H7 (cell line): ENCODE results near the gene ARL4A. TPM values are rescaled to one million over a fixed set of nuclear protein-coding genes. Genes with fewer than 3 reads are reported as not detected.
"Not testable (repeated sequence)": the region's sequence is repeated elsewhere in the genome, so short reads cannot be mapped to it uniquely, and the experiment has no call there.

Experiments
- DNase-seq: peaks from one replicate; pipeline ENCODE4 v3.0.0; 2012
- H3K27me3 ChIP-seq: 2 replicates; pipeline ENCODE4 v1.6.0; 2011; ENCODE audit warnings: mild to moderate bottlenecking, low read length; ENCODE audit not compliant: control insufficient read depth, insufficient read depth
- H3K36me3 ChIP-seq: replicated peaks from 2 replicates; pipeline ENCODE4 v1.5.1; 2011; ENCODE audit warnings: low read length; ENCODE audit not compliant: control insufficient read depth, insufficient read depth
- H3K4me3 ChIP-seq: 2 replicates; pipeline ENCODE4 v1.5.1; 2011; ENCODE audit warnings: low read depth, mild to moderate bottlenecking, control low read depth, low read length, moderate library complexity; ENCODE audit not compliant: insufficient read depth
- total RNA-seq: library from RNA; depleted of rRNA; stranded (reverse); fragments of >200 nt; shearing (Covaris generic); gene quantifications from 2 replicates; pipeline ENCODE4 v1.2.3, GENCODE V29; 2014

The ARL4A gene
- total RNA-seq, 1 experiment from 2014 or later = 25.3 TPM

DNA sequence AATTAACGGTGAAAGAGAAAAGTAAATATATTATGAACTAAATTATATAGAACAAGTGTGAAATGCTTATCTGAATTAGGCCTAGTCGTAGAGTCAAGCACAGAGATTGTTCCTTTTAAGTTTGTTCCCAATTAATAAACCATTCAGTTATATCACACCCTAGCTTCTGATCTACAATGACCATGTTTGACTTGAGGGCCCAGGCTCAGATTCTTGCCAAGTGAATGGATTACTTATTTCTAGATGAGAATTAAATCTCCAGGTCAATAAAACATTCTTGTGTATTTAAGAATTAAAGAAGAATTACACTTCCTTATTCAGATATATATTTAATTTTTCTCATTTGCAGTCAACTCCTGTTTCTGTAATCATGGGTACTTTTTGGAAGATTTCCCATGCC, 37.4 kb upstream of the ARL4A start:
- H3K27me3 ChIP-seq = no peaks in the 10 kb centered on the region
- DNase-seq = no peak
- no peaks in the 10 kb centered on the region for H3K36me3 ChIP-seq
- H3K4me3 ChIP-seq = no peak overlapping the region

- H3K36me3 ChIP-seq = no peaks in the 10 kb centered on the region
- no peaks in the 10 kb centered on the region for H3K27me3 ChIP-seq
- H3K4me3 ChIP-seq = no peak overlapping the region
- DNase-seq = no peak
Measured at GRCh38 chr7:12653110-12653509, 34.3 kb upstream of the ARL4A start.

GRCh38 chr7:12653518-12653917, 33.9 kb upstream of the ARL4A start:
- no peaks in the 10 kb centered on the region for H3K36me3 ChIP-seq
- no peaks in the 10 kb centered on the region for H3K27me3 ChIP-seq
- no peak for DNase-seq
- no peak overlapping the region for H3K4me3 ChIP-seq

DNA sequence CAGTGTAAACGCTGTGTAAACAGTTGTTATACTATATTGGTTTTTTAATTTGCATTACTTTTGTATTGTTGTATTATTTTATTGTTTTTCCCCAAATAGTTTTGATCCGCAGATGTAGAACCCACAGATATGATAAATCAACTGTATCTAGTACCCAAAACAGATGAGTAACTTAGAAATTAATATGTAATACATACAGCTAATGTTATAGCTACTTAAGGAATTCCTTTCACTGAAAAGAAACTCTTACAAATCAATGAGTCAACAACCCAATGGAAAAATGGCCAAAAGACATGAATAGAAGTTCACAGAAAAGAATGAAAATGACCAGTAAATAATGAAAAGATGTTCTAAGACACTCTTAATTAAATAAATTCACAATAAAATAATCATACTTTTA, 32.3 kb upstream of the ARL4A start:
- no peaks in the 10 kb centered on the region for H3K27me3 ChIP-seq
- H3K4me3 ChIP-seq = no peak overlapping the region
- no peaks in the 10 kb centered on the region for H3K36me3 ChIP-seq
- no peak for DNase-seq

DNA sequence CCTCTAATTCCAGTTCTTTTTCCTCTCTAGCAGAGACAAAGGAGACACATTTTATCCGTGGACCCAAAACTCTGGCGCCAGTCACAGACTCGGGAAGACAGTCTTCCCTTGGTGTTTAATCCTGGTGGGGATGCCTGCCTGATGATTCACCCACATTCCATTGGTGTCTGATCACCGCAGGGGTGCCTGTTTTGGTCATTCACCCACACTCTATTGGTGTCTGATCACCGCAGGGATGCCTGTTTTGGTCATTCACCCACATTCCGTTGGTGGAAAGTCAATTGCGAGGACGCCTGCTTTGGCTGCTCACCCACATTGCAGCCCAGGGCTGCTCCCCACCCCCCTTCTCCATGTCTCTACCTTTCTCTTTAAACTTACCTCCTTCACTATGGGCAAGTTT, 27.0 kb upstream of the ARL4A start:
- H3K27me3 ChIP-seq, H3K36me3 ChIP-seq, H3K4me3 ChIP-seq, DNase-seq: not testable (repeated sequence)

DNA sequence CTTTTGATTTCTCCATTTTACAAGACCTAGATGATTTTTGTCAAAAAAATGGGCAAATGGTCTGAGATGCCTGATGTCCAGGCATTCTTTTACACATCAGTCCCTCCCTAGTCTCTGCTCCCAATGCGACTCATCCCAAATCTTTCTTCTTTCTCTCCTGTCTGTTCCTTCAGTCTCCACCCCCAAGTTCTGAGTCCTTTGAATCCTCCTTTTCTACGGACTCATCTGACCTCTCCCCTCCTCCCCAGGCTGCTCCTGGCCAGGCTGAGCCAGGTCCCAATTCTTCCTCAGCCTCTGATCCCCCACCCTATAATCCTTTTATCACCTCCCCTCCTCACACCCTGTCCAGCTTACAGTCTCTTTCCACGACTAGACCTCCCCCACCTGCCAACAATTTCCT, 26.4 kb upstream of the ARL4A start:
- H3K36me3 ChIP-seq, H3K4me3 ChIP-seq, H3K27me3 ChIP-seq, DNase-seq: not testable (repeated sequence)

- no peaks in the 10 kb centered on the region for H3K36me3 ChIP-seq
- no peak overlapping the region for H3K4me3 ChIP-seq
- H3K27me3 ChIP-seq = no peaks in the 10 kb centered on the region
- no peak for DNase-seq
Measured at GRCh38 chr7:12661581-12661980, 25.9 kb upstream of the ARL4A start.

GRCh38 chr7:12670000-12670729, 17.3 kb upstream of the ARL4A start:
- no peaks in the 10 kb centered on the region for H3K36me3 ChIP-seq
- no peaks in the 10 kb centered on the region for H3K27me3 ChIP-seq
- H3K4me3 ChIP-seq = no peak overlapping the region
- no peak for DNase-seq

GRCh38 chr7:12670743-12671520, 16.5 kb upstream of the ARL4A start:
- H3K36me3 ChIP-seq = no peaks in the 10 kb centered on the region
- DNase-seq = no peak
- no peaks in the 10 kb centered on the region for H3K27me3 ChIP-seq
- no peak overlapping the region for H3K4me3 ChIP-seq

DNA sequence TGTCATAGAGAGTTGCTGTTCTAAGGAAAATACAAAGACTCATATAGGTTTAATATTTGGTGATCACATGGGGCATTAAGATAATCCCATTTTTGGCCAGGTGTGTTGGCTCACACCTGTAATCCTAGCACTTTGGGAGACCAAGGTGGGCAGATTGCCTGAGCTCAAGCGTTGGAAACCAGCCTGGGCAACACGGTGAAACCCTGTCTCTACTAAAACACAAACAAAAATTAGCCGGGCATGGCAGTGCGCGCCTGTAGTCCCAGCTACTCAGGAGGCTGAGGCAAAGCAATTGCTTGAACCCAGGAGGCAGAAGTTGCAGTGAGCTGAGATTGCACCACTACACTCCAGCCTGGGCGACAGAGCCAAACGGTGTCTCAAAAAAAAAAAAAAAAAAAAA, 14.0 kb upstream of the ARL4A start:
- not testable (repeated sequence) for H3K4me3 ChIP-seq, H3K36me3 ChIP-seq, DNase-seq, H3K27me3 ChIP-seq

DNA sequence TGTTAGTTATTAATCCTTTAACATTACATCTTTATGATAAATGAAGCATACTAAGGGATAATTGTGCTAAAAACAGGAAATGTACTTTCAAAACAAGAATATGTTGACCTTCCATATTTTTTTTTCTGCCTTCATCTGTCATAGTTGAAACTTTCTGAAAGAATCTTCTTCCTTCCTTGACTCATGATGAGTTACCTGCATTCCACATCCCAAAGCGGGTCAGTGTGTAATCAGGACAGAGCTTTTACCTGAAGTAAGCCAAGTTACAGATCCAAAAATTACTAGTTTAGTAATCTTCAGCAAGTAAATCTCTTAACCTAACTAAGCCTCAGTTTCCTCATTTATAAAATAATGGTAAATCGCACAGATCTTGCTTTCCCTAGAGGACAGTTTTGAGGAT, 13.4 kb upstream of the ARL4A start:
- no peaks in the 10 kb centered on the region for H3K27me3 ChIP-seq
- H3K36me3 ChIP-seq = no peaks in the 10 kb centered on the region
- no peak overlapping the region for H3K4me3 ChIP-seq
- no peak for DNase-seq

GRCh38 chr7:12674861-12675260, 12.6 kb upstream of the ARL4A start:
- DNase-seq = peak; percentile 73
- no peak overlapping the region for H3K4me3 ChIP-seq
- H3K27me3 ChIP-seq = no peaks in the 10 kb centered on the region
- no peaks in the 10 kb centered on the region for H3K36me3 ChIP-seq

- Histone ChIP-seq H3K27me3 (no peaks in the 10 kb centered on the region), H3K4me3 (no peak overlapping the region), H3K36me3 (no peaks in the 10 kb centered on the region)
- peak; percentile 44 for DNase-seq
Measured at GRCh38 chr7:12683678-12684585, 3.5 kb upstream of the ARL4A start.

- Histone ChIP-seq H3K36me3 (no peaks in the 10 kb centered on the region), H3K27me3 (no peaks in the 10 kb centered on the region), H3K4me3 (no peak overlapping the region)
- DNase-seq = no peak
Measured at GRCh38 chr7:12684733-12685132, 2.7 kb upstream of the ARL4A start.
